GM12878 (cell line): ENCODE data around the gene SIT1.

ENCODE experiments used
- ATF2 ChIP-seq: IDR thresholded peaks from 2 replicates; pipeline ENCODE4 v1.6.1; 2012; ENCODE audit warnings: low read length, inconsistent platforms
- ATF3 ChIP-seq: IDR thresholded peaks from 2 replicates; pipeline ENCODE4 v1.6.1; 2011; ENCODE audit warnings: low read depth, mild to moderate bottlenecking, low read length, moderate library complexity, borderline replicate concordance; ENCODE audit errors: extremely low read depth
- CBFB ChIP-seq: IDR thresholded peaks from 2 replicates; pipeline ENCODE4 v1.6.1; 2016; ENCODE audit warnings: antibody characterized with exemption, low read depth
- YBX1 ChIP-seq: fragments of 450-650 bp; IDR thresholded peaks from 2 replicates; pipeline ENCODE4 v1.6.1; 2016; ENCODE audit warnings: antibody characterized with exemption

- no peak for TF ChIP-seq YBX1
- no peak for TF ChIP-seq CBFB
- no peak for TF ChIP-seq ATF2
- TF ChIP-seq ATF3: no peak
Measured at GRCh38 chr9:35661756-35662350, 11.1 kb upstream of the SIT1 start.
